ENCODE data around the gene SKI.

DNA sequence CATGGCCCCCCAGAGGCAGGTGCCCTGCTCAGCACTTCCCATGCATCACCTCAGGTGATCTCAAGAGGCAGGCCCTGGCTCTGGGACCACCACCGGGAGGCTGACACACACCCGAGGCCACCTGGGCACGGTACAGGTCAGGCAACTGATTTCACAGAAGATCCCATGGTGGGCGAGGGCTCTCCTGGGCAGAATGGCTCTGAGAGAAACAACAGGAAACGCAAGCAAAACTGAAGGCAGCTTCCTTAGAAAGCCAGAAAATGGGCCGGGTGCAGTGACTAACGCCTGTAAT is 11.4 kb upstream of the SKI start:
- no peak for TF ChIP-seq EZH2 (IDR thresholded peaks at IDR 0.05; ENCODE audit: low read depth, unreplicated experiment)
- TF ChIP-seq, protein P1, sequence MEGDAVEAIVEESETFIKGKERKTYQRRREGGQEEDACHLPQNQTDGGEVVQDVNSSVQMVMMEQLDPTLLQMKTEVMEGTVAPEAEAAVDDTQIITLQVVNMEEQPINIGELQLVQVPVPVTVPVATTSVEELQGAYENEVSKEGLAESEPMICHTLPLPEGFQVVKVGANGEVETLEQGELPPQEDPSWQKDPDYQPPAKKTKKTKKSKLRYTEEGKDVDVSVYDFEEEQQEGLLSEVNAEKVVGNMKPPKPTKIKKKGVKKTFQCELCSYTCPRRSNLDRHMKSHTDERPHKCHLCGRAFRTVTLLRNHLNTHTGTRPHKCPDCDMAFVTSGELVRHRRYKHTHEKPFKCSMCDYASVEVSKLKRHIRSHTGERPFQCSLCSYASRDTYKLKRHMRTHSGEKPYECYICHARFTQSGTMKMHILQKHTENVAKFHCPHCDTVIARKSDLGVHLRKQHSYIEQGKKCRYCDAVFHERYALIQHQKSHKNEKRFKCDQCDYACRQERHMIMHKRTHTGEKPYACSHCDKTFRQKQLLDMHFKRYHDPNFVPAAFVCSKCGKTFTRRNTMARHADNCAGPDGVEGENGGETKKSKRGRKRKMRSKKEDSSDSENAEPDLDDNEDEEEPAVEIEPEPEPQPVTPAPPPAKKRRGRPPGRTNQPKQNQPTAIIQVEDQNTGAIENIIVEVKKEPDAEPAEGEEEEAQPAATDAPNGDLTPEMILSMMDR (conservative IDR thresholded peaks at IDR 0.05; ENCODE audit: low read depth in 2 of 2): no peak
- TF ChIP-seq POLR2AphosphoS5 (IDR thresholded peaks at IDR 0.05; ENCODE audit: low read depth): no peak
- TF ChIP-seq NANOG (IDR thresholded peaks at IDR 0.05; ENCODE audit: borderline replicate concordance): no peak
- no peak for TF ChIP-seq EZH2phosphoT487 (IDR thresholded peaks at IDR 0.05; ENCODE audit: unreplicated experiment)
- TF ChIP-seq, protein P2, sequence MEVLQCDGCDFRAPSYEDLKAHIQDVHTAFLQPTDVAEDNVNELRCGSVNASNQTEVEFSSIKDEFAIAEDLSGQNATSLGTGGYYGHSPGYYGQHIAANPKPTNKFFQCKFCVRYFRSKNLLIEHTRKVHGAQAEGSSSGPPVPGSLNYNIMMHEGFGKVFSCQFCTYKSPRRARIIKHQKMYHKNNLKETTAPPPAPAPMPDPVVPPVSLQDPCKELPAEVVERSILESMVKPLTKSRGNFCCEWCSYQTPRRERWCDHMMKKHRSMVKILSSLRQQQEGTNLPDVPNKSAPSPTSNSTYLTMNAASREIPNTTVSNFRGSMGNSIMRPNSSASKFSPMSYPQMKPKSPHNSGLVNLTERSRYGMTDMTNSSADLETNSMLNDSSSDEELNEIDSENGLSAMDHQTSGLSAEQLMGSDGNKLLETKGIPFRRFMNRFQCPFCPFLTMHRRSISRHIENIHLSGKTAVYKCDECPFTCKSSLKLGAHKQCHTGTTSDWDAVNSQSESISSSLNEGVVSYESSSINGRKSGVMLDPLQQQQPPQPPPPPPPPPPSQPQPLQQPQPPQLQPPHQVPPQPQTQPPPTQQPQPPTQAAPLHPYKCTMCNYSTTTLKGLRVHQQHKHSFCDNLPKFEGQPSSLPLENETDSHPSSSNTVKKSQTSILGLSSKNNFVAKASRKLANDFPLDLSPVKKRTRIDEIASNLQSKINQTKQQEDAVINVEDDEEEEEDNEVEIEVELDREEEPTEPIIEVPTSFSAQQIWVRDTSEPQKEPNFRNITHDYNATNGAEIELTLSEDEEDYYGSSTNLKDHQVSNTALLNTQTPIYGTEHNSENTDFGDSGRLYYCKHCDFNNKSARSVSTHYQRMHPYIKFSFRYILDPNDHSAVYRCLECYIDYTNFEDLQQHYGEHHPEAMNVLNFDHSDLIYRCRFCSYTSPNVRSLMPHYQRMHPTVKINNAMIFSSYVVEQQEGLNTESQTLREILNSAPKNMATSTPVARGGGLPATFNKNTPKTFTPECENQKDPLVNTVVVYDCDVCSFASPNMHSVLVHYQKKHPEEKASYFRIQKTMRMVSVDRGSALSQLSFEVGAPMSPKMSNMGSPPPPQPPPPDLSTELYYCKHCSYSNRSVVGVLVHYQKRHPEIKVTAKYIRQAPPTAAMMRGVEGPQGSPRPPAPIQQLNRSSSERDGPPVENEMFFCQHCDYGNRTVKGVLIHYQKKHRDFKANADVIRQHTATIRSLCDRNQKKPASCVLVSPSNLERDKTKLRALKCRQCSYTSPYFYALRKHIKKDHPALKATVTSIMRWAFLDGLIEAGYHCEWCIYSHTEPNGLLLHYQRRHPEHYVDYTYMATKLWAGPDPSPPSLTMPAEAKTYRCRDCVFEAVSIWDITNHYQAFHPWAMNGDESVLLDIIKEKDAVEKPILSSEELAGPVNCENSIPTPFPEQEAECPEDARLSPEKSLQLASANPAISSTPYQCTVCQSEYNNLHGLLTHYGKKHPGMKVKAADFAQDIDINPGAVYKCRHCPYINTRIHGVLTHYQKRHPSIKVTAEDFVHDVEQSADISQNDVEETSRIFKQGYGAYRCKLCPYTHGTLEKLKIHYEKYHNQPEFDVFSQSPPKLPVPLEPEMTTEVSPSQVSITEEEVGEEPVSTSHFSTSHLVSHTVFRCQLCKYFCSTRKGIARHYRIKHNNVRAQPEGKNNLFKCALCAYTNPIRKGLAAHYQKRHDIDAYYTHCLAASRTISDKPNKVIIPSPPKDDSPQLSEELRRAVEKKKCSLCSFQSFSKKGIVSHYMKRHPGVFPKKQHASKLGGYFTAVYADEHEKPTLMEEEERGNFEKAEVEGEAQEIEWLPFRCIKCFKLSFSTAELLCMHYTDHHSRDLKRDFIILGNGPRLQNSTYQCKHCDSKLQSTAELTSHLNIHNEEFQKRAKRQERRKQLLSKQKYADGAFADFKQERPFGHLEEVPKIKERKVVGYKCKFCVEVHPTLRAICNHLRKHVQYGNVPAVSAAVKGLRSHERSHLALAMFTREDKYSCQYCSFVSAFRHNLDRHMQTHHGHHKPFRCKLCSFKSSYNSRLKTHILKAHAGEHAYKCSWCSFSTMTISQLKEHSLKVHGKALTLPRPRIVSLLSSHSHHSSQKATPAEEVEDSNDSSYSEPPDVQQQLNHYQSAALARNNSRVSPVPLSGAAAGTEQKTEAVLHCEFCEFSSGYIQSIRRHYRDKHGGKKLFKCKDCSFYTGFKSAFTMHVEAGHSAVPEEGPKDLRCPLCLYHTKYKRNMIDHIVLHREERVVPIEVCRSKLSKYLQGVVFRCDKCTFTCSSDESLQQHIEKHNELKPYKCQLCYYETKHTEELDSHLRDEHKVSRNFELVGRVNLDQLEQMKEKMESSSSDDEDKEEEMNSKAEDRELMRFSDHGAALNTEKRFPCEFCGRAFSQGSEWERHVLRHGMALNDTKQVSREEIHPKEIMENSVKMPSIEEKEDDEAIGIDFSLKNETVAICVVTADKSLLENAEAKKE (CRISPR knock-in tag; IDR thresholded peaks at IDR 0.05): no peak

All from GM23338 (cell line).